Gastroesophageal sphincter (tissue), 3 donors: ENCODE measurements around the gene ZC3H6.

Experiments used
- CTCF ChIP-seq, 4 experiments: fragments of 200-600 bp in 2 of 4; fragments of 450-650 bp in 2 of 4; sonication (generic) in 1 of 4; IDR thresholded peaks; one replicate each; pipeline ENCODE4 v1.5.1; 2017 to 2019; ENCODE audit warnings: antibody characterized with exemption in 4 of 4, mild to moderate bottlenecking in 2 of 4, moderate library complexity in 2 of 4
- POLR2A ChIP-seq, 2 donors: fragments of 450-650 bp; IDR thresholded peaks; one replicate each; pipeline ENCODE4 v1.6.1; 2017; ENCODE audit warnings: antibody characterized with exemption in 2 of 2, mild to moderate bottlenecking in 2 of 2, moderate library complexity in 1 of 2

DNA sequence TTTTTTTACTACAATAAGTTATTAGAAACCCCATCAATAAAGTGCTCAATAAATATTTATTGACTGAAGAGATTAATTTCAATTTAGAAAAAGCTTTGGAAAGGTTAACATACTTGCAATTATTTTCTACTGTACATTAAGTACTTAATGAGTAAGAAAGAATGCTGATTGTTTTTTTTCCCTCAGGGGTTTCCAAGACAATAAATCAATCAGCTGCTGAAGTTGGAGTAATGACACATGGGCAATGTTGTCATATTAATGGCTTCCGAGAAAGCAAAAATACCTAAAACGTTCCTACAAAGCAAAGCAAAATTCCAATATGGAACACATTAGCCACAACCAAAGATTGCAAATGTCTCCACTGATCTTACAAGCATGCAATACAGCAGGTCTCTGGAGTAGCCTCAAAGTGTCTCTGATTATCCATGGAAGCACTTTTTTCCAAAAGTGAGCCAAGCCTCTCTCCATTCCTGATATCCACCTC, 66.7 kb downstream of the ZC3H6 start:
- TF ChIP-seq CTCF (IDR thresholded peaks at IDR 0.05), result no peak
- no peak for TF ChIP-seq POLR2A (IDR thresholded peaks at IDR 0.05)
